Activated naive CD4-positive, alpha-beta T cell treated with anti-CD3 and anti-CD28 coated beads for 36 hours (primary cell): ENCODE measurements around the gene ACOT7. TPM values are rescaled to one million over a fixed set of nuclear protein-coding genes. Genes with fewer than 3 reads are reported as not detected.

Experiments used
- CTCF ChIA-PET: fragments of 350-600 bp; sonication (Branson Sonifier 250); formaldehyde crosslinking; loops from one replicate; lab custom pipeline; 2021; ENCODE audit warnings: antibody characterized with exemption; lab: Charles Lee
- DNase-seq: peaks from one replicate; pipeline ENCODE4 v3.0.0-alpha.2; 2020
- H3K27ac Mint-ChIP-seq: one replicate; pipeline ENCODE4 v1.8.0; 2021; ENCODE audit warnings: mild to moderate bottlenecking, mixed read lengths
- H3K27me3 Mint-ChIP-seq: one replicate; pipeline ENCODE4 v1.8.0; 2021; ENCODE audit warnings: low read depth, mixed read lengths
- H3K36me3 Mint-ChIP-seq: one replicate; pipeline ENCODE4 v1.8.0; 2021; ENCODE audit warnings: low read depth, mixed read lengths
- H3K4me1 Mint-ChIP-seq: one replicate; pipeline ENCODE4 v1.8.0; 2021; ENCODE audit warnings: low read depth, mixed read lengths
- H3K4me3 Mint-ChIP-seq: one replicate; pipeline ENCODE4 v1.8.0; 2021; ENCODE audit warnings: mild to moderate bottlenecking, moderate library complexity, mixed read lengths
- H3K9me3 Mint-ChIP-seq: one replicate; pipeline ENCODE4 v1.8.0; 2021; ENCODE audit warnings: mixed read lengths
- intact Hi-C: fragments of 100-400 bp; cut with micrococcal nuclease; formaldehyde crosslinking; loops from one replicate; pipeline ENCODE4 v1.15.1; 2023
- total RNA-seq, 2 experiments: library from RNA; stranded (reverse); gene quantifications; one replicate each; pipeline ENCODE4 v1.2.3, GENCODE V29; 2021

Gene ACOT7
- total RNA-seq, 2 experiments from 2014 or later = 74.2 to 77.6 TPM

DNA sequence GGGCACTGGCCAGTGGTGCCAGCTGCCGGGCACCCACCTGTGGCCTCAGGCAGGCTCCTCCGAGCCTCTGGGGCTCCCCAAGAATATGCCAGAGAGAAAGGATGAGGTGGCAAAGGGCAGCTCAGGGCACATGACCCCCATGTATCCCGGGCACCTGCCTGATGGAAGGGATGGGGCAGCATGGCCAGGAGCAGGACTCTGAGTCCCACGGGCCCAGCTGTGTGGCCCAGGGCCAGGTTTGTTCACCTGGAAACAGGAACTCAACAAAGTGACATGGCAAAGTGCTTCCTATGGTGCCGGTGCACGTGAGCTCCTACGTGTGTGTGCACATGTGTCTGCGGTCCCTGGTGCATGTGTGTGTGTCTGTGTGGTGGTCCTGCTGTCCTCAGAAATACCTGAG, 123.2 kb downstream of the ACOT7 start:
- intact Hi-C loops = no loop called here

GRCh38 chr1:6269720-6270400, 123.7 kb downstream of the ACOT7 start:
- H3K27me3 Mint-ChIP-seq = no peaks in the 10 kb centered on the region
- intact Hi-C loops = no loop called here
- no peak overlapping the region for H3K4me3 Mint-ChIP-seq
- no peaks in the 10 kb centered on the region for H3K36me3 Mint-ChIP-seq
- no peaks in the 10 kb centered on the region for H3K9me3 Mint-ChIP-seq
- H3K4me1 Mint-ChIP-seq = no peaks in the 10 kb centered on the region
- CTCF ChIA-PET = no interaction called here
- no peak overlapping the region for H3K27ac Mint-ChIP-seq
- DNase-seq = no peak

More for the DNA sequence above, 123.2 kb downstream of the ACOT7 start:
- H3K27me3 Mint-ChIP-seq = no peaks in the 10 kb centered on the region
- no peak overlapping the region for H3K4me3 Mint-ChIP-seq
- H3K9me3 Mint-ChIP-seq = no peaks in the 10 kb centered on the region
- CTCF ChIA-PET = interaction anchor here (0.8 kb wide), 1 partner anchor 170 kb away, joined by 3 read pairs; no protein-coding TSS in a partner anchor
- no peak overlapping the region for H3K27ac Mint-ChIP-seq
- no peak for DNase-seq
- H3K36me3 Mint-ChIP-seq = no peaks in the 10 kb centered on the region
- H3K4me1 Mint-ChIP-seq = no peaks in the 10 kb centered on the region

DNA sequence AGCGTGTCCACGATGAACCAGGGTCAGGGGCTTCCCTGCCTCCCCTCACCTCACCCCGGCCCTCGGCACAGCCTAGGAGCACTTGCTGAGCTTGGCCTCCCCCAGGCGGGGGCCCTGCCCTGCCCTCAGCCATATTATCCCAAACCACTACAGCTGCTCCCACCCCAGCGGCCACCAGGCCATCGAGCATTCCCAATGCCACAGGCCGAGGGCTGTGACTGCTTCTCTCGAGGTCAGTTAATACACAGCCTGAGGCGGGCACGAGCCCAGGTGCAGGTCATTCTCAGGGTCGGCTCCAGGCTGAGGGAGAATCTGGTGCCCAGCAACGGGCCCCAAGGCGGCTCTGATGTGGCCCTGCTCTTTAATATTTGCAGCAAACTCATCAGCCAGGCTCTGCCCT, 124.3 kb downstream of the ACOT7 start:
- Mint-ChIP-seq H3K27me3 (no peaks in the 10 kb centered on the region), H3K27ac (no peak overlapping the region), H3K4me3 (no peak overlapping the region), H3K9me3 (no peaks in the 10 kb centered on the region), H3K36me3 (no peaks in the 10 kb centered on the region), H3K4me1 (no peaks in the 10 kb centered on the region)
- CTCF ChIA-PET = no interaction called here
- intact Hi-C loops = no loop called here
- DNase-seq = no peak

- Mint-ChIP-seq H3K4me3 (no peak overlapping the region), H3K27ac (no peak overlapping the region), H3K9me3 (no peaks in the 10 kb centered on the region), H3K27me3 (no peaks in the 10 kb centered on the region), H3K4me1 (no peaks in the 10 kb centered on the region), H3K36me3 (no peaks in the 10 kb centered on the region)
- intact Hi-C loops = no loop called here
- no peak for DNase-seq
- CTCF ChIA-PET = interaction anchor here (0.9 kb wide), 1 partner anchor 89 kb away, joined by 5 read pairs; no protein-coding TSS in a partner anchor
Measured at GRCh38 chr1:6268415-6268814, 125.2 kb downstream of the ACOT7 start.

DNA sequence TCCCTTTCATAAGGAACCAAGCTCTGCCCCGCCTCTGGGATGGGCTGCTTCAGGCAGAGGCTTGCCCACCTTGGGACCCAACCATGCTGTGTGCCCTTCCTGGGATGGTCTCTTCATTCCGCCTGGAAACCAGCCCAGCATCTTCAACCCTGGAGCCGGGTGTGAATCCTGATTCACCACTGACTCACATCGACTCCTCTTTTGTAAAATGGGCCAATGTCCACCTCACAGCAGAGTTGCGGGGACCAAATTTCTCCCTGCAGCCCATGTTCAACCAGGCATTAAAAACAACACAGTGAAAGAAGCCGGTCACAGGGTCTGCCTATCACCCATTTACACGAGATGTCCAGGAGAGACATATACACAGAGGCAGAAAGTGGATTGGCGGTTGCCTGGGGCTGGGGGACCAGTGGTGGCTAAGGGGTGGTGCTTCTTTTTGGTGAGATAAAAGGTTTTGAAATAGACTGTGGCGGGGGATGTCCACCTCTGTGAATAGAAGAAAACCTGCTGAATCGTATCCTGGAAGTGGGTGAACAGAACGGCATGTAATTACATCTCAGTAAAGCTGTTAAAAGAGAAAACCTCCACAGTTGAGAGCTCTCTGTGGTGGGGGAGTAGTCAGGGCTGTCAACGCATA, 125.8 kb downstream of the ACOT7 start:
- Mint-ChIP-seq H3K9me3 (no peaks in the 10 kb centered on the region), H3K4me1 (no peaks in the 10 kb centered on the region), H3K36me3 (no peaks in the 10 kb centered on the region), H3K4me3 (no peak overlapping the region), H3K27me3 (no peaks in the 10 kb centered on the region), H3K27ac (no peak overlapping the region)
- no peak for DNase-seq
- intact Hi-C loops = no loop called here
- CTCF ChIA-PET = interaction anchor here (0.9 kb wide), 1 partner anchor 89 kb away, joined by 5 read pairs; no protein-coding TSS in a partner anchor

DNA sequence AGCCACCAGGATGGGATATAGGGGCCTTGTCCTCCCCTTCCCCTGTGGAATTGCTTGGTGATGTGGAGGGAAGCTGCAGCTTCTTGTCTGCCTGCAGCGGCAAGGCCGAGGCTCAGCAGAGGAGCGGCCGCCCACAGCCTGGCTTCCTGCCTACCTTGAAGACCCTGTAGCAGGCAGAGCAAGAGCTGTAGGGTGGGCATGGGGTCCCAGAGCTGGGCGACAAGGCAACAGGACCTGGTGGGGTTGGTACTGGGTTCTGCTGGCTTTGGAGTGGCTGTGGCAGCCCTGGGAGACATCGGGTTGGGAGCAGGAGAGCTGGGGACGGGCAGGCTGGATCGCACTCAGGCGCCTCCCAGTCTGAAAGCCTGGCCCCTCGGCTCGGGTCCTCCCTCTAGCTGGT, 126.9 kb downstream of the ACOT7 start:
- DNase-seq = no peak
- CTCF ChIA-PET = interaction anchor here (0.6 to 1.0 kb wide), 3 partner anchors 156 to 214 kb away, joined by 3 read pairs; no protein-coding TSS in a partner anchor
- Mint-ChIP-seq H3K27me3 (peaks cover 4% of the 10 kb centered on the region), H3K27ac (no peak overlapping the region), H3K4me3 (no peak overlapping the region), H3K4me1 (peaks cover 3% of the 10 kb centered on the region), H3K36me3 (no peaks in the 10 kb centered on the region), H3K9me3 (no peaks in the 10 kb centered on the region)
- intact Hi-C loops = no loop called here

- no peak overlapping the region for H3K27ac Mint-ChIP-seq
- H3K9me3 Mint-ChIP-seq = no peaks in the 10 kb centered on the region
- CTCF ChIA-PET = no interaction called here
- intact Hi-C loops = no loop called here
- H3K27me3 Mint-ChIP-seq = peaks cover 4% of the 10 kb centered on the region
- DNase-seq = no peak
- no peak overlapping the region for H3K4me3 Mint-ChIP-seq
- peaks cover 3% of the 10 kb centered on the region for H3K4me1 Mint-ChIP-seq
- no peaks in the 10 kb centered on the region for H3K36me3 Mint-ChIP-seq
Measured at GRCh38 chr1:6265151-6265550, 128.4 kb downstream of the ACOT7 start.

DNA sequence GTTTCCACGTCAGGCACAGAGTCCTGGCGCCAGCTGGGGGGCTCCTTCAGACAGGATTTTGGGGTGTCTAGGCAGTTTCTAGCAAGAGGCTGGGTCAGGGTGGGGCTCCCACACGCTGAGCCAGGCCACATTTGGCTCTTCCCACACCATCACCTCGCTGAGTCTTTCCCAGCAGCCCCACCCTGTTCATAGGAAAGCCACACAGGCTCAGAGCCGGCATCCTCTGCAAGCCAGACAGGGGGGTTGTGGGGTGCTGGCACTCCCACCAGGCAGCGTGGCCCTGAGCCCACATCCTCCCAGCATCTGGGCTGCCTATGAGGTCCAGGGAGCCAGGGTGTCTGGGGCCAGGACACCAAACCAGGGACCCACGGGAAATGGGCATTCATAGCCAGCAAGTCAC, 129.9 kb downstream of the ACOT7 start:
- Mint-ChIP-seq H3K4me1 (peaks cover 3% of the 10 kb centered on the region), H3K4me3 (no peak overlapping the region), H3K27ac (no peak overlapping the region), H3K36me3 (no peaks in the 10 kb centered on the region), H3K27me3 (peaks cover 11% of the 10 kb centered on the region), H3K9me3 (no peaks in the 10 kb centered on the region)
- intact Hi-C loops = no loop called here
- DNase-seq = no peak
- CTCF ChIA-PET = no interaction called here

DNA sequence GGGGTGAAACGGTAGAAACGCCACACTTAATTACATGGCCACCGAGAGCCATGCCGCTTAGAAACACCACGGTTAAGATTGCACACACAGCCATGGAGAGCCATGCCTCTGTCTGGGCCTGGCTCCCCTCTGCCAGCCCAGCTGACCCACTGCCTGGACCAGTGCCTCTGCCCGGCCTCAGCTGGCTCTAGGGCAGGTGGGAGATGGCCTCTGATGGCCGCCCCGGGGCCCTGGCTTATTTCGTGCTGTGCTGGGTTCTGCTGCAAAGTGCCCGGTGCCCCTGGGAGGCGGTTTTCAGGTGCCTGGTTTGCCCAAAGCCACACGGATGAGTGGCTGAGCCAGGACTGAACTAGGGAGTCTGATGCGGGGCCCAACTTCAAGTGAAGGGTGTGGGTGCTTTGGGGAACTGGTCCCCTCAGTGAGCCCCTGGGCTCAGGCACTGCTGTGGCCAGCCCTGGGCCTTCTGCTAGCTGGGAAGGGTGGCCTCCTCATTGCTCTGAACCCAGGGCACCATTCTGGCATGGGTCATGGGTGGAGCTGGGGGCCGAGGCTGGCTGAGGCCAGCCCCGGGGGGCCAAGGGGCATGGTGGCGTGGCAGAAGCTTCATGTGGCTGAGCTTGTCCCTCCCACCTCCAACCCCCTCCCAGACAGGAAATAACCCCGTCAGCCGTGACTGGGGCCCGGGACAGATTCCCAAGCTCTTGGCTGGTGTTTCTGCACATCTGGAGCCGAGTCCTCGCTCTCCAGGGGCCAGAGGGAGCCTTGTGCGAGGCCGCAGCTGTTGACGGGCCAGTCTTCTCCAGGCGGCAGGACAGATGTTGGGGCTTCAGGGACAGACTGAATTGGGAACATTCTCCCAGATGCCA, 130.8 kb downstream of the ACOT7 start:
- intact Hi-C loops = no loop called here
- Mint-ChIP-seq H3K36me3 (no peaks in the 10 kb centered on the region), H3K4me1 (peaks cover 3% of the 10 kb centered on the region), H3K9me3 (no peaks in the 10 kb centered on the region), H3K27me3 (peaks cover 11% of the 10 kb centered on the region), H3K4me3 (no peak overlapping the region), H3K27ac (no peak overlapping the region)
- no peak for DNase-seq
- CTCF ChIA-PET = interaction anchor here (1.6 kb wide), 1 partner anchor 16 kb away, joined by 5 read pairs; no protein-coding TSS in a partner anchor

DNA sequence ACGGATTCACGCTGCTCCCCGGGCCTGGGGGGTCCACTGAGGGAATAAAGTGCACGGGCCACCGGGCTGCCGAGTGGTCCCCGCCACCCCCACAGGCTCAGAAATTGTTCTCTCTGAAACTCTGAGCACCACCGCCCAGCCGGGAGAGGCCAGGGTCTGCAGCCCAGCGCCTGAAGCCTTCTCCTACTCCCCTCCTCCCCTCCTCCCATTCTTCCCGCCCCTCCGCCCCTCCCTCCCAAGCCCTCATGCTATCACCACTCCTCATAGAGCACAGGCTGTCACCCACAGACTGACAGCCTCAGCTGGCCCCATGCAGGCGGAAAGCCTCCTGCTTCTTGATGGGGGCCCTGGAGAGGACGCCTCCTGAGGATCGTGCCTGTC, 132.0 kb downstream of the ACOT7 start:
- intact Hi-C loops = no loop called here
- peaks cover 3% of the 10 kb centered on the region for H3K4me1 Mint-ChIP-seq
- peak overlapping the region; percentile 54 for H3K4me3 Mint-ChIP-seq
- CTCF ChIA-PET = no interaction called here
- no peaks in the 10 kb centered on the region for H3K36me3 Mint-ChIP-seq
- H3K27me3 Mint-ChIP-seq = peaks cover 11% of the 10 kb centered on the region
- no peak for DNase-seq
- H3K9me3 Mint-ChIP-seq = no peaks in the 10 kb centered on the region
- no peak overlapping the region for H3K27ac Mint-ChIP-seq

GRCh38 chr1:6260961-6261614, 132.5 kb downstream of the ACOT7 start, which contains the start of gene GPR153:
Gene GPR153 (minus strand): TSS chr1:6261098. CDS start chr1:6254905, 6,193 bp downstream.
- Mint-ChIP-seq H3K4me1 (peaks cover 3% of the 10 kb centered on the region), H3K27me3 (peaks cover 11% of the 10 kb centered on the region), H3K36me3 (no peaks in the 10 kb centered on the region), H3K4me3 (peak within 1 kb of the TSS; percentile 54), H3K27ac (no peak within 1 kb of the TSS), H3K9me3 (no peaks in the 10 kb centered on the region)
- CTCF ChIA-PET = no interaction called here
- DNase-seq = peak; percentile 37
- intact Hi-C loops = no loop called here

GRCh38 chr1:6260433-6260934, 133.1 kb downstream of the ACOT7 start:
- CTCF ChIA-PET = no interaction called here

More at GRCh38 chr1:6260433-6260934, 133.1 kb downstream of the ACOT7 start:
- no peak for DNase-seq
- no peaks in the 10 kb centered on the region for H3K36me3 Mint-ChIP-seq
- H3K4me1 Mint-ChIP-seq = peaks cover 3% of the 10 kb centered on the region
- intact Hi-C loops = no loop called here
- peaks cover 11% of the 10 kb centered on the region for H3K27me3 Mint-ChIP-seq
- H3K27ac Mint-ChIP-seq = no peak overlapping the region
- H3K4me3 Mint-ChIP-seq = no peak overlapping the region
- no peaks in the 10 kb centered on the region for H3K9me3 Mint-ChIP-seq
